ENCODE results near the gene RAP1GAP.

Gene RAP1GAP

GRCh38 chr1:21625390-21626190 is 43.6 kb downstream of the RAP1GAP start:
- DNase-seq (ENCODE audit: low spot score) = no peak

DNA sequence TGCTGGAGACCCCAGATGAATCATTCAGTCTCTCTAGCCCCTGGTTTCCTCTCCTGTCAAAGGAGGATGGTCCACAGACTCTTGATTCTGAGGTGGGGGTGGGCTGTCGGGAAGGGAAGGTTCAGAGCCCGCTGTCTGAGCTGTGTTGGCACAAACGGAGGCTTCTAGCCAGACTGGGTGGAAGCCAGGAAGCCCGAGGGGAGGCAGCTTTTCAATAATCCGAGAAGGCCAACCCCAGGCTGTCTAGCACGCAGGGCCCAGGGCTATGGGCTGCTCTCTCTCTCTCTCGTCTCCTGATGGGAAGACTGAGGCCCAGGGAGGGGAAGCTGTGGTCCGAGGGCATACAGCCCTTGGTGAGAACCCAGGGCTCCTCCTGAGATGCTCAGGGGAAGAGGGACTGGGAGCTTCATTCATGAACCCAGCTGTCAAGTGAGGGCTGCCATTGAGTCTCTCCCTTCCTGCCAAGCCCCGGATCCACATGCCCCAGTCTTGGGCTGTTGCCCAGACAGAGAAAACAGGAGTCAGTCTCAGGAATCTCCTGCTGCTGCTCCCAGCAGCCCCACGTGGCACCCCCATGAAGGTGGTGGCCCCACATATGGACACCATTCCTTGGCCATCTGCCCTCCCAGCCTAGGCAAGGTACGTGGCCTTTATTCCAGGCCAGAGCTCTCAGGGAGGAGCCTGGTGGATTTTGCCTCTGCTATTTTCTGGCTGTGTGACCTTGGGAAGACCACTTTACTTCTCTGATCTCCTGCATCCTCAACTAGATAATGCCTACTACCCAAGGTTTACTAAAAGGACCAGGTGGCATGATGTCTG is 44.4 kb downstream of the RAP1GAP start:
- no peak for DNase-seq (ENCODE audit: low spot score)

GRCh38 chr1:21623410-21623961 is 45.7 kb downstream of the RAP1GAP start:
- DNase-seq (ENCODE audit: low spot score) = no peak

GRCh38 chr1:21622466-21623315 is 46.5 kb downstream of the RAP1GAP start:
- DNase-seq (ENCODE audit: low spot score) = peak; percentile 98

- no peak for DNase-seq (ENCODE audit: low spot score)
These were observed 47.3 kb downstream of the RAP1GAP start for GRCh38 chr1:21621761-21622436.

DNA sequence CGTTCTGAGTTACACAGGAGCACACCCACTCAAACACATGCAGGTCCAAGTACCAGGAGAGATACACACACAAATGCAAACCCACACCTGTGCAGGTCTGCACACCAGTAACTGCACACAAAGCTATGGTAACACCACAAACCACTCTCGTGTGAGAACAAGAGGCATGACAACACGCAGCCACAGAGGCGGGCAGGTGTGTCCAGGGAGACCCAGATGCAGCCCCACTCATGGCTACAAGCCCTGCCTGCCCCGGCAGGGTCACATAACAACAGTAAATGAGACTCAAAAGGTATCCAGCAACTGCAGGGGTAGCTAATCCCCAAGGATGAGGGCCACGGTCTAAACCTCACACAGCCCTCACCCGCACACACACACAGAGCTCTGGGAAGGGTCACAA is 48.1 kb downstream of the RAP1GAP start:
- DNase-seq (ENCODE audit: low spot score) = no peak

DNA sequence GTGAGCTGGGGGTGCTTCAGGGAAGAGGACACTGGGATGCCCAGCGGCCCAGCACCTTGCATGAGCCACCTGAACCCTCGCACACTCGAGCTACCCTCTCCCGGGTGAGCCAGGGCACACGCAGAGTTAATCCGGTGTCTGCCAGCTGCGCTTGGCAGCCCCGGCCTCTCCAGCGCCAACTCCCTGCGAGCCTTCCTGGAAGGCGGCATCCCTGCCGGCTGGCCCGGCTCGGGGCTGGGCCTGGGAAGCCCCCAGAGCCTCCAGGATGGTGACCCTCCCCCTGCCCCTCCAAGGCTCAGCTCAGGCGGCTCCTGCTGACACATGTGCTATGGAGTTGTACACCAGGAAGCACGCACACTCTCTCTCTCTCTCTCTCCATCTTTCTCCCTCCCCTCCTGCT is 48.7 kb downstream of the RAP1GAP start:
- DNase-seq (ENCODE audit: low spot score) = no peak

DNA sequence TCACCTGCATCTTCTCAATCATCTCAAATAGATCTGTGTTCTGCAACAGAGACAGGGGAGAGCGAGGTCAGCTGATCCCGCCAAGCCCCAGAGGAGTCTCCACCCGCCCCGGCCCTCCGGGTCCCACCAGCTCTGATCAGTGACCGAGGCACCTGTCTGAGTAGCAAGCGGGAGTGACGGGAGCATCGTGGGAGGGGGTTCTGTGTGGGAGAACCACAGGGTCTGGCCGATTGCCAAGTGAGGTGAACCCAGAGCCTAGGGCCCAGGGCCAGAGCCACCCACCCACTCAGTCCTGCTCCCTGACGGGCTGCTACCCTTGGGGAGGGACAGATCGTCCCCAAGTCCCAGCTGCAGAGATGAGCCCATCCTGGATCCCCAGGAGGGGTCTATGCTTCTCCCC is 49.1 kb downstream of the RAP1GAP start:
- no peak for DNase-seq (ENCODE audit: low spot score)

- DNase-seq (ENCODE audit: low spot score) = no peak
These were observed 49.7 kb downstream of the RAP1GAP start for GRCh38 chr1:21619375-21619947.

- peak; percentile 53 for DNase-seq (ENCODE audit: low spot score)
These were observed 50.4 kb downstream of the RAP1GAP start for GRCh38 chr1:21618561-21619374.

DNA sequence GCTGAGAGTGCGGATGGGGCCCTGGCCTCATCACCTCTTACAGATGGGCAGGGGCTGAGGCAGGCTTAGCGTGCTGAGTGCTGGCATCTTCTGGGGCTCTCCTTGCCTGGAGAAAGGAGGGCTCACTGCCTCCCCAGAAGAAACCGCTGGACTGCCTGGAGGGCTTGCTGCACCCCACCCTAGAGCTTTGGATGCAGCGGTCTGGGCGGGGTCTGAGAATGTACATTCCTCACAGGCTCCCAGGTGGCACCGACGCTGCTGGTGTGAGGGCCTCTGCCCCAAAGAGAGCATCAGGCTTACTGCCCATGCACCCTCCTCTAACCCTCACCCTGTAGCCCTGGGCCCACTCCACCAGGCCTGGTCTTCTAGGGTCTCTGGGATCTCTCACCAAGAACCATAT is 51.1 kb downstream of the RAP1GAP start:
- no peak for DNase-seq (ENCODE audit: low spot score)

GRCh38 chr1:21617126-21617738 is 51.9 kb downstream of the RAP1GAP start:
- DNase-seq (ENCODE audit: low spot score) = no peak

DNA sequence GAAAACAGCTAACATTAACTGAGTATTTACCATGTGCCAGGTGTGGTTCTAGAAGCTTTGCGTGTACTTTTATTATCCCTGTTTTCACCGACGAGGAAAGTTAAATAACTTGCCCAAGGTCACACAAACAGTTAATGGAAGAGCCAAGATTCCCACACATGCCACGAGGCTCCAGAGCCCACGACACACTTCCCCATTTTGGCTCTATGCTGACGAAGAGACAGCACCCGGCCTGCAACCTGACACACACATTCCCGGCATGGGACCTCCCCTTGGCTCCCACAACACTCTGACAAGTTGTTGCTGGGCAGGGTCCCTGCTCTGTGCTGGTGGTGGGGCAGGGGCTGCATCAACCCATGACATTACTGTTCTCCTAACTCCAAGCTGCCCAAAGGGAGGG is 52.8 kb downstream of the RAP1GAP start:
- no peak for DNase-seq (ENCODE audit: low spot score)

GRCh38 chr1:21614419-21615115 is 54.6 kb downstream of the RAP1GAP start:
- no peak for DNase-seq (ENCODE audit: low spot score)

DNA sequence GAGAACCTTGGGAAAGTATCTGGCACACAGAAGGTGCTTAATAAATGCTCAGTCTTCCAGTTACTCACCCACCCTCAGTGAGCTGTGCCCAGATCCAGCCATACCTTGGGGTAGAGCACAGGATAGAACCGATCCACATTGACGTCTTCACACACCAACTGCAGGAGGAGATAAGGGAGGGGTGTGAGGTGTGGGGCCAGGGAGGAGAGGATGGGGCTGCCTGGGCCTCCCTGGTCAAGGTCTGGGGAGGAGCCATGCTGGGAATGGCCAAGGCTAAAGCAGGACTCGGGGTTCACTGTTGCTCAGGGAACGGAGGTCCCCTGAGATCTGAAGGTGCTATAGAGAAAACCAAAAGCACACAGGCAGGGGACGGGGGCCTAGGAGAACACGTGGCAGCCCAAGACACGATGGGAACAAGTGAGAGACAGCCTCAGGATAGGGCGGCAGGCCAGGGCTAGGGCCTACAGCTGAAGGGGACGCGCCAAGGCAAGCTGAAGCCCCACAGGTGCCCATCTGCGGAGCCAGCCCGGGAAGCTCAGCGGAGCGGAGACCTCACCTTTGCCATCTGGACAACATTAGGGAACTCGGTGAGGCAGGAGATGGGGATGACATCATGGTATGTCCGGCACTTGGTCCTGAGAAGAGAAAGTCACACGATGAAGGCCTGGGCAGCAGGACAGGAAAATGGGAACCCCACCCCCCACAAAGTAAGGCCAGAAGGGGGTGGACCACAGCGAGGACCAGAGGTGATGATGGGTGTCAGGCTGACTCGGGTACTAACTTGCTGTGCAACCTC is 55.9 kb downstream of the RAP1GAP start:
- DNase-seq (ENCODE audit: low spot score) = no peak

DNA sequence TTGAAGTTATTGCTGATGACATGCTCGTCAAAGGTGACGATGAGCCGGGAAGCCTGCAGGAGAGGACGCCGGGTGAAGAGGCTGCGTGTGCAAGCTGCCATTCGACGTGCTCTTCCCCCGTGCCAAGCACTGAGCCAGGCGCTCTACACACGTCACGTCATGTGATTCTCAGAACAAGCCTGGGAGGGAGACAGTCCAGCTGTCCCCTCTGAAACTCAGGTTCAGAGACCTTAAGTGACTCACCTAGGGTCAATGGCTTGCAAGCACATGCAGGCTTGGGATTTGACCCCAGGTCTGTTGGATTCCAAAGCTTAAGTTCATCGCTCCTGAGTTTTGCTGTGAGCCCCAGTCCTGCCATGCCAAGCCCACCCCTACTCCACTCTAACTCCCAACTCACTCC is 57.1 kb downstream of the RAP1GAP start:
- DNase-seq (ENCODE audit: low spot score) = no peak

DNA sequence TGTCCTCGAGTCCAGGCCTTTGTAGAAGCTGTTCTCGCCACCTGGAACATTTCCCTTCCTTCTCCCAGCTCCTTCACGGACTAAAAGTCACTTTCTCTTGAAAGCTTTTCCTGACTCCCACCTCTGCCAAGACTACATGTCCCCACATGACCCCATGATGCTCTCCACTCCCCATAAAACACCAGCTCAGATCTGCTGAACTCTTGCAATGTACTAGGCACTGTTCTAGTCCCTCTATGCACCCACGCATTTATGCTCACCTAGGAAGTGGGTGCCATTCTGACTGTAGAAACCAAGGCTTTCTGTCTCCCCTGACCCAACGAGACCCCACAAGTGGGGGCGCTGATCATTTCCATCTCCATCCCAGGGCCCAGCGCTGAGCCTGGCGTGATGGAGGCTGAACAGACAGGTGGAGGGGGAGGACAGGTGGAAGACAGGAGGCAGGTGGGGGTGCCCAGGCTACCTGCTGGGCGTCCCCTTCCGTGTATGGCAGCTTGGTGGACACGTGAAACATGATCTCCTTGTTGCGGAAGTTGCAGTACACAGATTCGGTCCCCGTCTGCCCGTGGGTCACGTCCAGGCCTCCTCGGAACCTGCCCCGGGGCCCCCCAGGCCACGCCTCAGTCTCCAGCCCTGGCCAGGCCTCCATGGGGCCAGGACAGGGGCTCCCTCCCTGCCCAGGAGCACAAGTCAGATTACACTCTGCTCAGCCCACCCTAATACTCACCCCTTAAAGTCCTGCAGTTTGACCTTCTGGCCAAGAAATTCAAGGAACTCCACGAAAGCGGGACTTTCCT is 58.0 kb downstream of the RAP1GAP start:
- no peak for DNase-seq (ENCODE audit: low spot score)

GRCh38 chr1:21610027-21610426 is 59.1 kb downstream of the RAP1GAP start:
- no peak for DNase-seq (ENCODE audit: low spot score)

All from iPS-NIHi11 (cell line).